Upper lobe of left lung (tissue), 4 donors: Measurements from ENCODE around the gene LSM6.

ENCODE experiments used
- CTCF ChIP-seq, 6 experiments: fragments of 450-650 bp in 4 of 6; fragments of 200-600 bp in 2 of 6; sonication (generic) in 2 of 6; IDR thresholded peaks; one replicate each; pipeline ENCODE4 v1.5.1; 2016 to 2019; ENCODE audit warnings: antibody characterized with exemption in 6 of 6
- EP300 ChIP-seq, 4 donors: sonication (generic); formaldehyde crosslinking; IDR thresholded peaks; one replicate each; pipeline ENCODE4 v1.5.1; 2017; ENCODE audit warnings: antibody characterized with exemption in 4 of 4, control low read depth in 2 of 4
- POLR2A ChIP-seq, 4 donors: fragments of 450-650 bp; IDR thresholded peaks; one replicate each; pipeline ENCODE4 v1.5.1; 2016 to 2017; ENCODE audit warnings: antibody characterized with exemption in 4 of 4, mild to moderate bottlenecking in 2 of 4
- POLR2AphosphoS5 ChIP-seq, 2 donors: sonication (generic); formaldehyde crosslinking; IDR thresholded peaks; one replicate each; pipeline ENCODE4 v1.5.1; 2017; ENCODE audit warnings: antibody characterized with exemption in 2 of 2

- no peak for TF ChIP-seq CTCF (IDR thresholded peaks at IDR 0.05)
- TF ChIP-seq POLR2A (IDR thresholded peaks at IDR 0.05): no peak
- TF ChIP-seq EP300 (IDR thresholded peaks at IDR 0.05): no peak
- TF ChIP-seq POLR2AphosphoS5 (IDR thresholded peaks at IDR 0.05): no peak
Measured at GRCh38 chr4:146194212-146194611, 18.7 kb downstream of the LSM6 start.
